Kidney tubule cell (primary cell): ENCODE data around the gene CMTM5.
"Not testable (repeated sequence)": the region's sequence is repeated elsewhere in the genome, so short reads cannot be mapped to it uniquely, and the experiment has no call there.

Source experiments
- DNase-seq: peaks from one replicate; pipeline ENCODE4 v3.0.0-alpha.2; 2018; ENCODE audit warnings: low spot score

Gene CMTM5

DNA sequence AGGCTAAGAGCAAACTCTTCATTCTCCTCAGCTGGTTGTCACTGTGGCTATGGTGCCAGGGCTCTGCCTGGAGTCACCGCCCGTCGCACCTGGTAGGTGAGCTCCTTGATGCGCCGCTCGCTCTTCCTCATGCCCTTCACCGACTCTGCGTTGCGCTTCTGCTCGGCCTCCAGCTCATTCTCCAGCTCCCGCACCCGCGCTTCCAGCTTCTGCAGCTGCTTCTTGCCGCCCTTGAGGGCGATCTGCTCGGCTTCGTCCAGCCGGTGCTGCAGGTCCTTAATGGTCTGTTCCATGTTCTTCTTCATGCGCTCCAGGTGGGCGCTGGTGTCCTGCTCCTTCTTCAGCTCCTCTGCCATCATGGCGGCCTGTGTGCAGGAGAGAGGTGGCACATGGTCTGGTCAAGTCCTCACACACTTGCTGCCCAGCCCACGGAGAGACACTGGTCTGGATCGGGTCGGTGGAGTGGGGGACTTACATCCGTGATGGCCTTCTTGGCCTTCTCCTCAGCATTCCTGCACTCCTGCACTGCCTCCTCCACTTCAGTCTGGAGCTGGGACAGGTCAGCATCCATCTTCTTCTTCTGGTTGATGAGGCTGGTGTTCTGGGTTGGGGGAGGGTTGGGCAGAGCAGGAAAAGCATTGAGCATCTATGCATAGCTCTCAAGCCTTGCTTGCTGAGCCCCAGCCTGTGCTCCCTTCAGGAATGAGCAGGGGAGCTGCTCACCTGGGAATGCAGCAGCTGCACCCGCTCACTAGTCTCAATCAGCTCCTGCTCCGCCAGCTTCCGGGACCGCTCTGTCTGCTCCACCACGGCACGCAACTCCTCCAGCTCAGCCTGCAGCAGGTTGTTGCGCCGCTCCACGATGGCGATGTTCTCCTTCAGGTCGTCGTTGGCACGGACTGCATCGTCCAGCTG lies 38.3 kb downstream of the CMTM5 start:
- no peak for DNase-seq

- no peak for DNase-seq
These were observed 39.3 kb downstream of the CMTM5 start for GRCh38 chr14:23415821-23416778.

- no peak for DNase-seq
These were observed 40.0 kb downstream of the CMTM5 start for GRCh38 chr14:23416801-23417200.

DNA sequence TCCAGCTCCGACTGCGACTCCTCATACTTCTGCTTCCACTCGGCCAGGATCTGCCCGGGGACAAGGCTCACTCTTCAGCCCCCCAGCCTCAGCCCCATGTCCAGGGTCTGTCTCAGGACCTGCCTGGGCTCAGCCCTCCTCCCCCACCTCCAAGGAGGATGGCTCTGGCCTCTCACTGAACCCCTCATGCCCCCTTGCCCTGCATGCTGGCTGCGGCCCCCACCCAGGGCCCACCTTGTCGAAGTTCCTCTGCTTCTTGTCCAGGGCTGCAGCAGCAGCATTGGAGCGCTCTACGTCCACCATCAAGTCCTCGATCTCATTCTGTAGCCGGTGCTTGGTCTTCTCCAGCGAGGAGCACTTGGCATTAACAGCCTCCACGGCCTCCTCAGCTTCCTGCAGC lies 40.4 kb downstream of the CMTM5 start:
- not testable (repeated sequence) for DNase-seq

DNA sequence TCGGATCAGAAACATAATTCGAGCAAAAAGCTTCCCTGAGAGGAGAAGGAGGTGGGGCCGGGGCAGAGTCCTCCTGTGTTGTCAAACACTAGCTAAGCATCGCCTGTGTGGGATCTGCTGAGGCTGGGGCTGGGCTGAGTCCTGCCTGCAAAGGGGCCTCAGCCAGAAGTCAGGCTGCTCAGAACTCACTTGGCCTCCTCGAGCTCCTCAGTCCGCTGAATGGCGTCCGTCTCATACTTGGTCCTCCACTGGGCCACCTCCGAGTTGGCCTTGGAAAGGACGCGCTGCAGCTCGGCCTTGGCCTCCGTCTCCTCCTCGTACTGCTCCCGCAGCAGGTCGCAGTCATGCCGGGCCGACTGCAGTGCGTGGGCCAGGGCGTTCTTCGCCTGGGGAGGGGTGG lies 41.2 kb downstream of the CMTM5 start:
- no peak for DNase-seq

DNA sequence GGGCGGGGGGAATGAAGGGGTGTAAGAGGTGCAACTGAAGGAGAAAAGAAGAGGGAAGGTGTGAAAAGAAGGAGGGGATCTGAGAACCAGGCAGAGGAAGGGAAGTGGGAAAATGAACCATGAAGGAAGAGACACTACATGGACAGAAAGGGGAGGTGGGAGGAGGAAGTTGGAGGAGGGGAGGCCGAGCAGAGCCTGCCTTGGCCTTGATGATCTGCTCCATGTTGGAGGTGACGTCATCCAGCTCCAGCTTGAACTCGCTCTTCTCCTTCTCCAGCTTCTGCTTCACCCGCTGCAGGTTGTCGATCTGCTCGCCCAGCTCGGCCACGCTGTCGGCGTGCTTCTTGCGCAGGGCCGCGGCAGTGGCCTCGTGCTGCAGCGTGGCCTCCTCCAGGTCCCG lies 42.8 kb downstream of the CMTM5 start:
- not testable (repeated sequence) for DNase-seq

DNA sequence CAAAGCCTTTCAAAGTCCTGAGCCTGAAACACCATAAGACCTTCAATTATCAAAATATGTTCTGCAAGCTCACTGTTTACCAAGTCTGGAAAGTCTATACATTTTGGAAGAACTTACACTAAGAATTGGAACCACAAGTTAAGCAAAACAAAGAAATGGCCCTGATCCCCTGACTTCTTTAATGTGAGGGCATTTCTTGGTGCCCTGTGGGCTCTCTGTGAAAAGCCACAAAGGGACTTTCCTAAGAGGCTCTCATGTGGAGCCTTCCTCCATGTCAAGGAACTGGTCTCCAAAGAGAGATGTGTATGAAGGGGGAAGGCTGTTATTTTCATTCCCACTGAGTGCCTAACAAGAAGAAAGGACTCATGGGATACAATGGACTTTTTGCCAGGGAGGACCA lies 44.7 kb downstream of the CMTM5 start:
- DNase-seq, result no peak

DNA sequence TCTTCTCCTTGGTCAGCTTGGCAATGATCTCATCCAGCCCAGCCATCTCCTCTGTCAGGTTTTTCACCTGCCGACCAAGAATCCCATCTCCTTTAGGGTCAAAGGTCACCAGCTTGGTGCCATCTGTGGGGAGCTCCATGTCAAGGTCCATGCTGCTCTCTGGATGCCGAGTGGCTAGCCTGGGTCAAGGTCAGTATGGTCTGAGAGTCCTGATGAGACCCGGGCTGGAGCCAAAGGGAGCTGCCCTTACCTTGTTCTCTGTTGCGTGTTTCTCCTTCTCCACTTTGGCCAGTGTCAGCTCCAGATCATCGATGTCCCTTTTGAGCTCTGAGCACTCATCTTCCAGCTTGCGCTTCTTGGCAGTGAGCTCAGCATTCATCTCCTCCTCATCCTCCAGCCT lies 46.8 kb downstream of the CMTM5 start:
- DNase-seq, result no peak

DNA sequence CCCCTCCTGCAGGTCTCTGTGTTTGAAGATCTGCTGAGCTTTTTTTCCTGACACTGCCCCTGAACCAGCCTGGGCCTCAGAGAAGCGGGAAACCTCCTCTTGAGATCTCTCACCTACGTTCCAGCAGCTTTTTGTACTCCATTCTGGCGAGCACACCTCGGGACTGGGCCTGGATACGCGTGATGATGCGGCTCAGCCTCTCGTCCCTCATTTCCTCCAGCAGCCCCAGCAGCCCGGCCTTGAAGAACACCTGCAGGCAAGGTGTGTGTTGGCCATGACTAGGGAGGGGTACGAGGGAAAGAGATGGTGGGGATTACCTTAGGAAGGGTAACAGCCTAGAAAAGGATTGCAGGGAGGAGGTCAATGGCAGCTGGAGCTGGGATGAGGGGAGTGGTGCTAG lies 48.3 kb downstream of the CMTM5 start:
- no peak for DNase-seq

DNA sequence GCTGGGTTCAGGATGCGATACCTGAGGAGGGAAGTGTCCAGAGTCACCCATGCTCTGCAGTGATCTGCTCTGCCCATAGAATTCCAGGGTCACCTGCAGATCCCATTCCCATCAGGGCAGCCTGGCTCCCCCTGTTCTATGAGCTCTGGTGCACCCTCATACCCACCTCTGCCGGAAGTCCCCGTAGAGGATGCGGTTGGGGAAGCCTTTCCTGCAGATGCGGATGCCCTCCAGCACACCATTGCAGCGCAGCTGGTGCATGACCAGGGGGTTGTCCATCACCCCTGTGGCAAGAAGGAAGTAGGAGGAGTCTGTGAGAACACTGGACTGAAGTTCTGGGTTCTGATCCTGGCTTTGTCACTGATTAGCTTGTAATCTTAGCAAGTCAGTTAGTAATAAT lies 49.0 kb downstream of the CMTM5 start:
- not testable (repeated sequence) for DNase-seq

- no peak for DNase-seq
These were observed 52.0 kb downstream of the CMTM5 start for GRCh38 chr14:23428686-23429495.
